Tibial nerve (tissue), 4 donors: ENCODE measurements around the gene CTNNA2. TPM values are rescaled to one million over a fixed set of nuclear protein-coding genes. Genes with fewer than 3 reads are reported as not detected.

ENCODE experiments used
- DNase-seq, 2 donors: peaks; one replicate each; pipeline ENCODE4 v3.0.0-alpha.2; 2019; ENCODE audit warnings: low spot score in 2 of 2
- H3K27ac ChIP-seq, 4 donors: fragments of 200-600 bp; sonication (generic) in 3 of 4; one replicate each; pipeline ENCODE4 v1.5.1; 2017 to 2019; ENCODE audit warnings: mild to moderate bottlenecking in 1 of 4
- H3K27me3 ChIP-seq, 2 donors: fragments of 200-600 bp; sonication (generic) in 1 of 2; one replicate each; pipeline versions ENCODE4 v1.5.1 to v1.6.0; 2017 to 2019
- H3K36me3 ChIP-seq, 3 donors: fragments of 200-600 bp; sonication (generic); one replicate each; pipeline ENCODE4 v1.5.1; 2018 to 2019
- H3K4me1 ChIP-seq, 4 donors: fragments of 200-600 bp; sonication (generic) in 3 of 4; one replicate each; pipeline ENCODE4 v1.5.1; 2017 to 2019
- H3K4me3 ChIP-seq, 4 donors: fragments of 200-600 bp; sonication (generic) in 3 of 4; one replicate each; pipeline ENCODE4 v1.5.1; 2017 to 2019; ENCODE audit warnings: mild to moderate bottlenecking in 1 of 4, moderate library complexity in 1 of 4
- H3K9me3 ChIP-seq, 4 donors: fragments of 200-600 bp; sonication (generic) in 3 of 4; one replicate each; pipeline ENCODE4 v1.5.1; 2017 to 2019
- CTCF ChIP-seq, 5 experiments: fragments of 200-600 bp in 3 of 5; fragments of 450-650 bp in 2 of 5; sonication (generic) in 3 of 5; IDR thresholded peaks; one replicate each; pipeline ENCODE4 v1.5.1; 2016 to 2019; ENCODE audit warnings: antibody characterized with exemption in 5 of 5, mild to moderate bottlenecking in 3 of 5, moderate library complexity in 2 of 5
- EP300 ChIP-seq, 2 donors: sonication (generic); formaldehyde crosslinking; IDR thresholded peaks; one replicate each; pipeline ENCODE4 v1.6.1; 2017; ENCODE audit warnings: antibody characterized with exemption in 2 of 2, mild to moderate bottlenecking in 1 of 2
- POLR2A ChIP-seq, 2 donors: fragments of 450-650 bp; IDR thresholded peaks; one replicate each; pipeline ENCODE4 v1.6.1; 2017; ENCODE audit warnings: antibody characterized with exemption in 2 of 2, mild to moderate bottlenecking in 2 of 2, moderate library complexity in 2 of 2
- WGBS, 2 donors: methylation state at CpG; one replicate each; pipeline ENCODE4 v1.1.5; 2018; 5-methylcytosine and 5-hydroxymethylcytosine counted together
- total RNA-seq, 4 donors: library from RNA; depleted of rRNA; stranded (reverse); fragments of >200 nt; gene quantifications; one replicate each; pipeline ENCODE4 v1.1.0, GENCODE V29; 2016

CTNNA2 gene
- total RNA-seq, 4 donors from 2014 or later, result 0.39 to 3.3 (median 0.75) TPM

GRCh38 chr2:79569048-79569447 lies 56.2 kb downstream of the CTNNA2 start:
- H3K4me1 ChIP-seq, result no peaks in the 10 kb centered on the region

GRCh38 chr2:79573895-79574674 lies 61.2 kb downstream of the CTNNA2 start:
- 66 to 68% methylated on average over 6 of the region's 6 CpGs for WGBS, 2 donors
- no peak overlapping the region for H3K4me3 ChIP-seq
- no peak overlapping the region for H3K27ac ChIP-seq
- no peaks in the 10 kb centered on the region for H3K36me3 ChIP-seq
- H3K9me3 ChIP-seq, result no peaks in the 10 kb centered on the region
- no peak for DNase-seq
- no peaks in the 10 kb centered on the region for H3K27me3 ChIP-seq
- no peaks in the 10 kb centered on the region for H3K4me1 ChIP-seq
- TF ChIP-seq POLR2A (IDR thresholded peaks at IDR 0.05) (no peak), CTCF (IDR thresholded peaks at IDR 0.05) (no peak), EP300 (IDR thresholded peaks at IDR 0.05) (no peak)

More at GRCh38 chr2:79569048-79569447, 56.2 kb downstream of the CTNNA2 start:
- H3K27me3 ChIP-seq, result no peaks in the 10 kb centered on the region
- no peaks in the 10 kb centered on the region for H3K9me3 ChIP-seq
- H3K27ac ChIP-seq, result no peak overlapping the region
- H3K4me3 ChIP-seq, result no peak overlapping the region
- TF ChIP-seq EP300 (IDR thresholded peaks at IDR 0.05), result no peak
- H3K36me3 ChIP-seq, result no peaks in the 10 kb centered on the region
- WGBS, 2 donors, result 67 to 74% methylated on average over 5 of the region's 5 CpGs
- DNase-seq, result no peak

- Histone ChIP-seq H3K9me3 (no peaks in the 10 kb centered on the region), H3K4me3 (no peak overlapping the region), H3K4me1 (no peaks in the 10 kb centered on the region), H3K27me3 (no peaks in the 10 kb centered on the region), H3K36me3 (no peaks in the 10 kb centered on the region), H3K27ac (no peak overlapping the region)
- TF ChIP-seq EP300 (IDR thresholded peaks at IDR 0.05) (no peak), POLR2A (IDR thresholded peaks at IDR 0.05) (no peak)
- no peak for DNase-seq
- WGBS, 2 donors, result 63 to 66% methylated on average over 4 of the region's 4 CpGs
Measured at GRCh38 chr2:79576451-79576850, 63.6 kb downstream of the CTNNA2 start.

GRCh38 chr2:79578952-79579351 lies 66.1 kb downstream of the CTNNA2 start:
- no peak overlapping the region for H3K27ac ChIP-seq

GRCh38 chr2:79580175-79580574 lies 67.3 kb downstream of the CTNNA2 start:
- WGBS, 2 donors, result 70 to 74% methylated on average over 6 of the region's 6 CpGs
- TF ChIP-seq EP300 (IDR thresholded peaks at IDR 0.05) (no peak), CTCF (IDR thresholded peaks at IDR 0.05) (no peak), POLR2A (IDR thresholded peaks at IDR 0.05) (no peak)
- H3K4me3 ChIP-seq, result no peak overlapping the region
- H3K27me3 ChIP-seq, result no peaks in the 10 kb centered on the region
- no peaks in the 10 kb centered on the region for H3K9me3 ChIP-seq
- no peaks in the 10 kb centered on the region for H3K36me3 ChIP-seq
- no peak overlapping the region for H3K27ac ChIP-seq
- no peak for DNase-seq
- no peaks in the 10 kb centered on the region for H3K4me1 ChIP-seq

More at GRCh38 chr2:79578952-79579351, 66.1 kb downstream of the CTNNA2 start:
- TF ChIP-seq CTCF (IDR thresholded peaks at IDR 0.05), result no peak
- no peak for TF ChIP-seq EP300 (IDR thresholded peaks at IDR 0.05)
- no peak for TF ChIP-seq POLR2A (IDR thresholded peaks at IDR 0.05)
- DNase-seq, result no peak
- H3K9me3 ChIP-seq, result no peaks in the 10 kb centered on the region
- no peaks in the 10 kb centered on the region for H3K4me1 ChIP-seq
- H3K27me3 ChIP-seq, result no peaks in the 10 kb centered on the region
- no peak overlapping the region for H3K4me3 ChIP-seq
- H3K36me3 ChIP-seq, result no peaks in the 10 kb centered on the region
- 88 to 89% methylated on average over 1 of the region's 1 CpG for WGBS, 2 donors

- no peak overlapping the region for H3K4me3 ChIP-seq
- no peaks in the 10 kb centered on the region for H3K4me1 ChIP-seq
- TF ChIP-seq EP300 (IDR thresholded peaks at IDR 0.05) (no peak), POLR2A (IDR thresholded peaks at IDR 0.05) (no peak), CTCF (IDR thresholded peaks at IDR 0.05) (no peak)
- H3K27me3 ChIP-seq, result no peaks in the 10 kb centered on the region
- H3K36me3 ChIP-seq, result no peaks in the 10 kb centered on the region
- no peaks in the 10 kb centered on the region for H3K9me3 ChIP-seq
- WGBS, 2 donors, result 46 to 58% methylated on average over 11 of the region's 11 CpGs
- DNase-seq, result no peak
- no peak overlapping the region for H3K27ac ChIP-seq
Measured at GRCh38 chr2:79585701-79586433, 73.0 kb downstream of the CTNNA2 start.
